ENCODE measurements around the gene CZIB.

Gene CZIB

GRCh38 chr1:53220171-53220961, at the start of gene CZIB:
Gene CZIB (minus strand): TSS chr1:53220634. CDS start chr1:53220575, 59 bp downstream.
- peak; percentile 90 for DNase-seq (ENCODE audit: low read depth)

DNA sequence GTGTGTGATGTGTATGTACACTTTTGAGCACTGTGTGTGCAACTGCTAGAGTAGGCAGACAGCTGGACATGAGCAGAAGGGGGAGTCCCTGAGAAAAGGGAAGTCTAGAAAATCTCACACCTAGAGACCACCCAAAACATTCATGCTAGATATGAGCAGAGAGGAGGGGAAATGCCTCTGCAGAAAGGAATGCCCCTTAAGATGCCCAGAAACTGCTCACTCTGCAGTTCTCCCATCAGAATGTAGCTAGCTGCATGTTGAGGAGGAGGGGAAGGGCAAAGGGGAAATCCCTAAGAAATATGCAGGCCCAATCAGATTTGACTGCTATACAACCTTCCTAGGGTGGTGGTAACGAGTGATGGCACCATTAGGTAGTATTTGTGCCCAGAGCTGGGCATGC, 49.7 kb upstream of the CZIB start:
- DNase-seq (ENCODE audit: low read depth): no peak

- no peak for DNase-seq (ENCODE audit: low read depth)
These were observed 47.3 kb upstream of the CZIB start for GRCh38 chr1:53267761-53268160.

DNA sequence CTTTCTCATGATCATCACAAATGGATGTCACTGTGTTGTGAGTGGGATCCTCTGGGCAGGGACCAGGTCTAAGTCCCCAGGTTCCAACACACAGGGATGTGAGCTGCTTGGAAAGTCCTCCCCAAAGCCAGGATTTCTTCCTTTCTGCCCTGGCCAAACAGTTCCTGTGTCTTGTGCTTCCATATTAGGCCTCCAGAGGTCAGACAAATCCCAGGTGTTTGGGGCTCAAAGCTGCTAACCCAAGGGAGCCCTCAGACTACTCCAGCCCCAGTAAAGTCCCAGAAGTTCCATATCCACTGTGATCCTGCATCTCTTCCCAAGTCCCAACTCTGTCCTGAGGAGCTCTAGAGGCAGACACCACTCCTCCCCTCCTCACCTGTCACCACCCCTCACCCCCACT, 45.6 kb upstream of the CZIB start:
- no peak for DNase-seq (ENCODE audit: low read depth)

- DNase-seq (ENCODE audit: low read depth): no peak
These were observed 45.1 kb upstream of the CZIB start for GRCh38 chr1:53265581-53265980.

- DNase-seq (ENCODE audit: low read depth): no peak
These were observed 43.6 kb upstream of the CZIB start for GRCh38 chr1:53264048-53264447.

GRCh38 chr1:53262000-53262399, 41.6 kb upstream of the CZIB start:
- DNase-seq (ENCODE audit: low read depth): no peak

GRCh38 chr1:53260631-53261247, 40.3 kb upstream of the CZIB start:
- no peak for DNase-seq (ENCODE audit: low read depth)

DNA sequence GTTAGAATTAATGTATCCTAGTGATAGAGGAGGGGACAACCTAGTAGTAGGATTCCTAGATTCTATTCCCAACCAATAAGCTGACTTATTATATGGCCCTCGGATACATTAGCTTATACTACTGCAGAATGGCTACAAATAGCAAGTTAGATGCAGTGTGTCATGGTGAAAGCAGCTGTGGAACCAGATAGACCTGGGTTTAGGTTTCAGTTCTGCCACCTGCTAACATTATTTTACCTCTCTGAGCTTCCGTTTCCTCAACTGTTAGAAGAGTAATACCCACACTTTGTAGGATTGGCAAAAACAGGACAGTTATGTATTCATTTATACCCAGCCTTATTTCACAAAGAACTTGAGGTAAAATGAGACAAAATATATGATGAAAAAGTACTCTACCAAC, 39.5 kb upstream of the CZIB start:
- DNase-seq (ENCODE audit: low read depth): no peak

GRCh38 chr1:53258216-53258615, 37.8 kb upstream of the CZIB start:
- no peak for DNase-seq (ENCODE audit: low read depth)

GRCh38 chr1:53257454-53258081, 37.1 kb upstream of the CZIB start:
- DNase-seq (ENCODE audit: low read depth): no peak

- no peak for DNase-seq (ENCODE audit: low read depth)
These were observed 36.3 kb upstream of the CZIB start for GRCh38 chr1:53256511-53257453.

GRCh38 chr1:53255031-53255430, 34.6 kb upstream of the CZIB start:
- no peak for DNase-seq (ENCODE audit: low read depth)

DNA sequence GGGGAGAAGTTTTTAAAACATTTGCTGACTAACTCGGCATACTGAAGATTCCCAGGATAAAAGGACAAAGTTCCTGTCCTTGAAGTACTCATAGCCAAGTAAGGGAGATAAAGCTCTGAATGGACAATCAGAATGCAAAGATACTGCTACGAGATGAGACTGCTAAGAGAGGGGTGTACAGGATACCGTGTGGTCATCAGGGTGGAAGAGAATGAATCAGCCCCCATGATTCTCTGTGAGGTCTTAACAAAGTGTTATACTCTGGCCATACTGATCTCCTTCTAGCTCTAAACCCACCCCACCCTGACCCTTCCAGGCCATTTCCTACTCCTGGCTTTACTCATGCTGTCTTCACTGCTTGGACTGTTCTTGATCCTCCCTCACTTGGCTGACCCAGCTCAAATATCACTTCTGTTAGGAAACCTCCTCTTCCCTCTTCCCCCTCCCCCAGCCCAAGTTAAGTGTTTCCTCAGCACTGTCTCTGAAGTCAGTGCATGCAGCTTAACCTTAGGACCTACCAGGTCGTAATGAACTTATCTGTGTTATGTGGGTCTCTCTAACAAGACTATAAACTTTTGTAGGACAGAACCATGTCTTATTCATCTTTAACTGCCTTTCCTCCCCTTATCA, 33.7 kb upstream of the CZIB start:
- DNase-seq (ENCODE audit: low read depth): peak; percentile 24

DNA sequence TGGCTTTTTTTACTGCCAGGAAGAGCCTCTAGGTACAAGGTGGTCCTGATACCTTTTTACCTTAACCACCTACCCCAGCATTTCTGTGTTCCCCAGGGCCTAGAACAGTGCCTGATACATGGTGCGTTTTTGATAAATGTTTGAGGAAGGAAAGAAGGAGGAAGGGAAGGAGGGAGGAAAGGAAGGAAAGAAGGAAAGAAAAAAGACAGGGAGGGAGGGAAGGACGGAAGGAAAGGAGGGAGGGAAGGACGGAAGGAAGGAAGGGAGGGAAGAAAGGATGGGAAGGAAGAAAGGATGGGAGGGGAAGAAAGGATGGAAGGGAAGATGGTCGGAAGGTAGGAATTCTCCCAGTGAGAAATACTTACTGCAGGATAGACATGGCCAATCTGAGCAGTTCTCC, 29.9 kb upstream of the CZIB start:
- no peak for DNase-seq (ENCODE audit: low read depth)

GRCh38 chr1:53249706-53250105, 29.3 kb upstream of the CZIB start:
- no peak for DNase-seq (ENCODE audit: low read depth)

DNA sequence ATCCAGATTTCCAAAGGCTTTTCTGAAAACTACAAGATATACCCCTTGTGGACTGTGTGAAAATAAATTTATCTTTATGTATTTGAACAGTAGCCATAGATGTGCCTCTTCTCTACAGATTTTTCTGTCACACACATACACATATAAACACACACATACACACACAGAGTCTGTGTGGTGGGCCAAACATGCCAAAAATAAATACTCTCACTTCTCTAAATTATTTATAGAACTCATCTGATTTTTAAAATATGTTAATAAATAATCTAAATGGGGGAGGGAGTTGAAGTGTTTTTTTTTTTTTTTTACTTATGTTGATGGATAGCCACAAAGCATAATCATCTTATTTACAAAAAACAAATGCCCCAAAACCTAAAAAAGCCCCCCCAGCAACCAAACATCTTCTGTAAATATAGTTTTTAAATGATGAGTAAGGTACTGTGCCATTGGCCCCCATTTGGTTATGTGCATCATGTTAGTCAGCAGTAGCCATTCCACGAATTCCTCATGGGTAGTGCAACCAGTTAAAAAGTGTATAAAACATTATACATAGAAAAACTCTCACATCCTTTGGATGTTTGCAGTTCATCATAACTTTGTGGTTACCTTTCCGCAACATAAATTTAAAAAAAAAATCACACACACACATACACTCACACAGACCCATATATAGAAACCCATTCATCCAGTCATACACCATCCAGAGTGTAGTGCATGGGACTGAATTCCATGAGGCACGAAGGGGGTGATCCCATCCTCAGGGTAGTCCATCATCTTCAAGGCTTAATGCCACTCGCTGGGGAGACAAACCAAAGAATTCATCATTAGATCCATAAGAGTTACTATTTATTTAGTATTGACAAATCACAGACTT, 26.1 kb upstream of the CZIB start:
- DNase-seq (ENCODE audit: low read depth): no peak

DNA sequence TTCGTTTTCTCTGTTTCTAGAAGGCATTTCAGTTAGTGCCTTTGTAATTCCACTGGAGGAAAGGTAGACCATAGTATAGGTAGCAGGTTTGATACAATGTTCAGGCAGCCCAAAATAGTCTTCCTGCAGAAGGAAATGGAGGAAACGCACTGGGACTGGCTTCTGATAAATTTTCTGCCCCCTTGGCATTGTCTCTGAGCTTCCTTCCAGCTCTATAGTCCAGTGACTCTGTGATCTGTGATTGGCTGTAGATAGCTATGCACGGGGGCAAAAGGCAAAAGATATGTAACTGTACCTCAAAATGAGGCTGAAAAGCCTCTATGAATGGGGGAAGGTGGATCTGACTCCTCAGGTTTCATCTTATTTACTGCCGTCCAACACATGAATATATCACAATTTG, 23.7 kb upstream of the CZIB start:
- no peak for DNase-seq (ENCODE audit: low read depth)

- no peak for DNase-seq (ENCODE audit: low read depth)
These were observed 21.9 kb upstream of the CZIB start for GRCh38 chr1:53242381-53242780.

GRCh38 chr1:53241828-53242227, 21.4 kb upstream of the CZIB start:
- DNase-seq (ENCODE audit: low read depth): no peak
